BJ (cell line): ENCODE results near the gene TECPR2. TPM values are rescaled to one million over a fixed set of nuclear protein-coding genes. Genes with fewer than 3 reads are reported as not detected.

Experiments used
- CTCF ChIA-PET: fragments of 350-600 bp; formaldehyde crosslinking; extraction: SDS; loops from one replicate; lab custom pipeline; 2021; ENCODE audit warnings: antibody characterized with exemption, inconsistent platforms; lab: Yijun Ruan, JAX
- POLR2A ChIA-PET: fragments of 300-600 bp; sonication (Branson Sonifier 250); formaldehyde crosslinking; extraction: SDS; loops from one replicate; lab custom pipeline; 2021; ENCODE audit warnings: antibody characterized with exemption; lab: Charles Lee
- DNase-seq: peaks from one replicate; pipeline ENCODE4 v3.0.0-alpha.2; 2011; ENCODE audit warnings: low read depth
- H3K27me3 ChIP-seq: 2 replicates; pipeline ENCODE4 v1.6.0; 2011; ENCODE audit warnings: low read length; ENCODE audit not compliant: control insufficient read depth, insufficient read depth
- H3K36me3 ChIP-seq: 2 replicates; pipeline ENCODE4 v1.5.1; 2011; ENCODE audit warnings: low read length; ENCODE audit not compliant: control insufficient read depth, insufficient read depth
- H3K4me3 ChIP-seq: 2 replicates; pipeline ENCODE4 v1.5.1; 2011; ENCODE audit warnings: low read depth, mild to moderate bottlenecking, control low read depth, low read length
- polyA plus RNA-seq: library from polyadenylated mRNA; depleted of rRNA; stranded (reverse); fragments of >200 nt; gene quantifications from 2 replicates; pipeline ENCODE4 v1.2.3, GENCODE V29; 2011
- TF ChIP-seq, protein P1 (sequence below): IDR thresholded peaks from 2 replicates; pipeline ENCODE4 v1.5.1; 2011; ENCODE audit warnings: low read depth, mild to moderate bottlenecking, control low read depth, inconsistent platforms, low read length, moderate library complexity; ENCODE audit not compliant: insufficient read depth

TECPR2 gene
- polyA plus RNA-seq, 1 experiment: 11.7 TPM

DNA sequence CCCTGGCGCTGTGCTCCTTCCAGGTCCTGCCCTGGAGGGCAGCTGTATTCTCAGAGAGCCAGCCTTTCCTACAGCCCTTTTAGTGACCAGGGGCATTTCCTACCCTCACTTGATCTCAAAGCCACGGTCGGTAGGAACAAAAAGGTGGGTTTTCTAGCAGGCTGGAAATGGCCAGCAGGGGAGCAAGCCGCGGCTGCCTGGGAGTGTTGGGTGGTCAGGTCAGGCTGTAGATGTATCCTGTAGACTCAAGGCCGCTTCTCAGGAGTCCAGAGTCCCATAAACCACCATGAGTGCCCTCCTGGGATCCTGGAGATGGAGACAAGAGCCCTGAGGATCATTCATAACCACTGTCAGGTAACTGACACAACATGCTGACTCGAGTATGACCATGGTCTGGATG lies 18.7 kb upstream of the TECPR2 start:
- TF ChIP-seq, protein P1, sequence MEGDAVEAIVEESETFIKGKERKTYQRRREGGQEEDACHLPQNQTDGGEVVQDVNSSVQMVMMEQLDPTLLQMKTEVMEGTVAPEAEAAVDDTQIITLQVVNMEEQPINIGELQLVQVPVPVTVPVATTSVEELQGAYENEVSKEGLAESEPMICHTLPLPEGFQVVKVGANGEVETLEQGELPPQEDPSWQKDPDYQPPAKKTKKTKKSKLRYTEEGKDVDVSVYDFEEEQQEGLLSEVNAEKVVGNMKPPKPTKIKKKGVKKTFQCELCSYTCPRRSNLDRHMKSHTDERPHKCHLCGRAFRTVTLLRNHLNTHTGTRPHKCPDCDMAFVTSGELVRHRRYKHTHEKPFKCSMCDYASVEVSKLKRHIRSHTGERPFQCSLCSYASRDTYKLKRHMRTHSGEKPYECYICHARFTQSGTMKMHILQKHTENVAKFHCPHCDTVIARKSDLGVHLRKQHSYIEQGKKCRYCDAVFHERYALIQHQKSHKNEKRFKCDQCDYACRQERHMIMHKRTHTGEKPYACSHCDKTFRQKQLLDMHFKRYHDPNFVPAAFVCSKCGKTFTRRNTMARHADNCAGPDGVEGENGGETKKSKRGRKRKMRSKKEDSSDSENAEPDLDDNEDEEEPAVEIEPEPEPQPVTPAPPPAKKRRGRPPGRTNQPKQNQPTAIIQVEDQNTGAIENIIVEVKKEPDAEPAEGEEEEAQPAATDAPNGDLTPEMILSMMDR: no peak
- ChIA-PET POLR2A (no interaction called here), CTCF (interaction anchor here (1.4 kb wide), 1 partner anchor 11 kb away, joined by 3 read pairs; no protein-coding TSS in a partner anchor)
- no peaks in the 10 kb centered on the region for H3K27me3 ChIP-seq
- peaks cover 25% of the 10 kb centered on the region for H3K36me3 ChIP-seq
- H3K4me3 ChIP-seq: no peak overlapping the region
- DNase-seq: no peak

DNA sequence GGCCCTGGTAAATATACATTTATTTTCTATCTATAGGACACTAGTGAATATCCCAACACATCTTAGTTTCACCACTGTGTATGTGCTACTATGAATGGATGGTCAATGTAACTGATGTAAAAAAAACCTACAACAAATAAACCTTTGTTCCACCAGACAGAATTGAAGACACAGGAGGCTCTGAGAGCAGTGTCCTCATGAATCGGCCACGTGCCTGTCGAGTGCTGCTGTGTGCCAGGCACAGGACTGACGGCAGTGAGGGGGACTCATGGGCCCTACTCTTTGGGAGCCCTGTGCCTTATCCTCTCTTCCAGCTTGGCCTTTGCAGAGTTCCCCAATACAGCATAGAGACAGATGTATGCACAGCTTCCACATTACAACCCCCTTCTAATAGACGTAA lies 18.3 kb upstream of the TECPR2 start:
- POLR2A ChIA-PET: no interaction called here
- no peak for DNase-seq
- Histone ChIP-seq H3K27me3 (no peaks in the 10 kb centered on the region), H3K4me3 (no peak overlapping the region), H3K36me3 (peaks cover 24% of the 10 kb centered on the region)
- CTCF ChIA-PET: interaction anchor here (1.4 kb wide), 1 partner anchor 11 kb away, joined by 3 read pairs; no protein-coding TSS in a partner anchor
- TF ChIP-seq, protein P1: no peak

DNA sequence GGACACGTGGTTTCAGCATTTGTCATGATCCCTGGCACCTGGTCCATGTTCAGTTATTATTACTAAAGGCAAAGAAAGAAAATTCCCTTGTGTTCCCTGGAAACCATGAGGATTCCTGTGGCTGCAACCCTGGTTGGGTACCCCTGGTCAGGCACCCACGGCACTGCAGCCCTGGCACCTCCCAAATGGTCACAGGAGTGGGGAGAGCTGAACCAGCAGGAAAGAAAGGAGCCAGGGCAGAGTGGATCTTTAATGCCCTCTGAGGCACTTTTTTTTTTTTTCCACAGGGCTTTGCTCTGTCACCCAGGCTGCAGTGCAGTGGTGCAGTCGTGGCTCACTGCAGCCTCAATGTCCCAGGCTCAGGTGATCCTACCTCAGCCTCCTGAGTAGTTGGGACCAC lies 17.5 kb upstream of the TECPR2 start:
- CTCF ChIA-PET: interaction anchor here (0.6 kb wide), 1 partner anchor 134 kb away, joined by 3 read pairs; no protein-coding TSS in a partner anchor
- DNase-seq: no peak
- no peak overlapping the region for H3K4me3 ChIP-seq
- TF ChIP-seq, protein P1: no peak
- POLR2A ChIA-PET: no interaction called here
- H3K36me3 ChIP-seq: peaks cover 24% of the 10 kb centered on the region
- no peaks in the 10 kb centered on the region for H3K27me3 ChIP-seq

DNA sequence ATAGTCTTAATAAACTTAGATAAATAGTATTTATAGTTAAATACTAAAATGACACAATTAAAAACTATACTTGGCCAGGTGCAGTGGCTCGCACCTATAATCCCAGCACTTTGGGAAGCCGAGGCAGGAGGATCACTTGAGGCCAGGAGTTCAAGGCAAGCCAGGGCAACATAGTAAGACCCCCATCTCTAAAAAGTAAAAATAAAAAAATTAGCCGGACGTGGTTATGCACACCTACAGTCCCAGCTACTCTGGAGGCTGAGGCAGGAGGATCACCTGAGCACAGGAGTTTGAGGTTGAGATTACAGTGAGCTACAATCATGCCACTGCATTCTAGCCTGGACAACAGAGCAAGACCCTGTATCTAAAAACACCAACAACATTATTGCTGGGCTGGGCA lies 16.1 kb upstream of the TECPR2 start:
- H3K36me3 ChIP-seq: peaks cover 22% of the 10 kb centered on the region
- H3K4me3 ChIP-seq: no peak overlapping the region
- CTCF ChIA-PET: no interaction called here
- no peaks in the 10 kb centered on the region for H3K27me3 ChIP-seq
- TF ChIP-seq, protein P1: no peak
- no peak for DNase-seq
- POLR2A ChIA-PET: no interaction called here

DNA sequence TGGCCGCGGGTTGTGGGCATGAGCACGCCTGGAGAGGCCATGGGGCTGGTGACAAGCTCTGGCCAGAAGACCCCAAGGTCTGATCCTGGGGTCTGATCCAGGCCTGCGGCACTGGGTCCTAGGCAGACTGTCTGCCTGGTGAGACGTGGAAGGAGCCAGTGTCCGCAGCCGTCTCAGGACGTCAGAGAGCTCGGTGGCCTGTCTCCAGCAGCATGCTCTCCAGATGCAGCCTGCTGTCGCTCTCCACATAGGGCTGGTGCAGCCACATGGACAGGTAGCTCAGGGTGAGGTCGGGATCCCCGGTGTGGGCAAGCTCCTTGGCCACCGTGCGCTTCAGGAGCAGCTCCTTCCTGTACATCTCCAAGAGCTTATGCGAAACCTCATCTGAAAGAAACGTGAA lies 14.4 kb upstream of the TECPR2 start:
- ChIA-PET POLR2A (no interaction called here), CTCF (interaction anchor here (1.2 kb wide), 1 partner anchor 18 kb away, joined by 3 read pairs; no protein-coding TSS in a partner anchor)
- no peaks in the 10 kb centered on the region for H3K27me3 ChIP-seq
- peaks cover 24% of the 10 kb centered on the region for H3K36me3 ChIP-seq
- TF ChIP-seq, protein P1: no peak
- no peak for DNase-seq
- H3K4me3 ChIP-seq: no peak overlapping the region
